GM18909 (cell line): ENCODE data around the gene AFP.
"Not testable (repeated sequence)": the region's sequence is repeated elsewhere in the genome, so short reads cannot be mapped to it uniquely, and the experiment has no call there.

Experiments
- ATAC-seq: cut with Tn5 transposase; IDR thresholded peaks from one replicate; pipeline ENCODE4 v1.9.1; 2021; ENCODE audit warnings: mild to moderate bottlenecking; ENCODE audit not compliant: unreplicated experiment, poor library complexity

The AFP gene

GRCh38 chr4:73435984-73436383 is at the start of gene AFP:
Gene AFP, plus strand, starts transcription at chr4:73436221. Its CDS starts 42 bp downstream, at chr4:73436263.
- ATAC-seq: no peak

GRCh38 chr4:73387552-73387951 is 48.5 kb upstream of the AFP start:
- no peak for ATAC-seq

- ATAC-seq: no peak
Observed at GRCh38 chr4:73388887-73389286, 47.1 kb upstream of the AFP start.

GRCh38 chr4:73389663-73390062 is 46.4 kb upstream of the AFP start:
- ATAC-seq: not testable (repeated sequence)

GRCh38 chr4:73391774-73392173 is 44.2 kb upstream of the AFP start:
- ATAC-seq: no peak

- ATAC-seq: no peak
Observed at GRCh38 chr4:73392936-73393335, 43.1 kb upstream of the AFP start.

GRCh38 chr4:73396304-73396703 is 39.7 kb upstream of the AFP start:
- ATAC-seq: no peak

GRCh38 chr4:73396993-73397972 is 38.7 kb upstream of the AFP start:
- no peak for ATAC-seq

- ATAC-seq: no peak
Observed at GRCh38 chr4:73401412-73401811, 34.6 kb upstream of the AFP start.

- no peak for ATAC-seq
Observed at GRCh38 chr4:73404042-73404441, 32.0 kb upstream of the AFP start, which contains the start of gene ALB. Gene ALB, plus strand, starts transcription at chr4:73404287. Its CDS starts 41 bp downstream, at chr4:73404328.

- ATAC-seq: no peak
Observed at GRCh38 chr4:73404457-73404856, 31.6 kb upstream of the AFP start.

- ATAC-seq: no peak
Observed at GRCh38 chr4:73405138-73405537, 30.9 kb upstream of the AFP start.

GRCh38 chr4:73406548-73406875 is 29.5 kb upstream of the AFP start:
- no peak for ATAC-seq

GRCh38 chr4:73407227-73407673 is 28.8 kb upstream of the AFP start:
- ATAC-seq: no peak

GRCh38 chr4:73408181-73408867 is 27.7 kb upstream of the AFP start:
- no peak for ATAC-seq

GRCh38 chr4:73409012-73409862 is 26.8 kb upstream of the AFP start:
- ATAC-seq: no peak

- no peak for ATAC-seq
Observed at GRCh38 chr4:73409978-73410548, 26.0 kb upstream of the AFP start.

- ATAC-seq: no peak
Observed at GRCh38 chr4:73410916-73411730, 24.9 kb upstream of the AFP start.

- no peak for ATAC-seq
Observed at GRCh38 chr4:73411731-73412414, 24.1 kb upstream of the AFP start.
